GM19455 (cell line): ENCODE results near the gene INO80B.
A peak's percentile ranks its signal among the peaks of the same experiment; 100 is the strongest.

ENCODE experiments used
- ATAC-seq: cut with Tn5 transposase; IDR thresholded peaks from one replicate; pipeline ENCODE4 v1.9.1; 2021; ENCODE audit not compliant: unreplicated experiment

The INO80B gene

DNA sequence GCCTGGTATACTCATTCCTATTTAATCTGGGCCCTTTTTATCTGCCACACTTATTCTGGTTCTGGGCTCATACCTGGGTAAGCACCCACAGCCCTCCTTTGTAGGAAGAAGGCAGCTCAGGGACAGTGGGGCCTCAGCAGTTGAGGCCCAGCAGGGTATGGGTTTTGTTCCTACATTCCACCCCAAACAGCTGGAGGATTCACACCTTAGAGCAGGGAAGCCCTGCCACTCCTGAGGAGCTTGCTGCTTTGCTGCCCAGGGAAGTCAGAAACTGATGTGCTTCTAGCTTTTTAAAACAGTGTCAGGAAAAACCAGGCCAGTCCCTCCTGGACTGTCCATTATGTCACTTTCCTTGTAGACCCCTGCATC lies 45.7 kb downstream of the INO80B start:
- ATAC-seq, result no peak

- ATAC-seq, result no peak
These were observed 46.6 kb downstream of the INO80B start for GRCh38 chr2:74501335-74502071.

GRCh38 chr2:74502147-74502719 lies 47.3 kb downstream of the INO80B start:
- ATAC-seq, result no peak

DNA sequence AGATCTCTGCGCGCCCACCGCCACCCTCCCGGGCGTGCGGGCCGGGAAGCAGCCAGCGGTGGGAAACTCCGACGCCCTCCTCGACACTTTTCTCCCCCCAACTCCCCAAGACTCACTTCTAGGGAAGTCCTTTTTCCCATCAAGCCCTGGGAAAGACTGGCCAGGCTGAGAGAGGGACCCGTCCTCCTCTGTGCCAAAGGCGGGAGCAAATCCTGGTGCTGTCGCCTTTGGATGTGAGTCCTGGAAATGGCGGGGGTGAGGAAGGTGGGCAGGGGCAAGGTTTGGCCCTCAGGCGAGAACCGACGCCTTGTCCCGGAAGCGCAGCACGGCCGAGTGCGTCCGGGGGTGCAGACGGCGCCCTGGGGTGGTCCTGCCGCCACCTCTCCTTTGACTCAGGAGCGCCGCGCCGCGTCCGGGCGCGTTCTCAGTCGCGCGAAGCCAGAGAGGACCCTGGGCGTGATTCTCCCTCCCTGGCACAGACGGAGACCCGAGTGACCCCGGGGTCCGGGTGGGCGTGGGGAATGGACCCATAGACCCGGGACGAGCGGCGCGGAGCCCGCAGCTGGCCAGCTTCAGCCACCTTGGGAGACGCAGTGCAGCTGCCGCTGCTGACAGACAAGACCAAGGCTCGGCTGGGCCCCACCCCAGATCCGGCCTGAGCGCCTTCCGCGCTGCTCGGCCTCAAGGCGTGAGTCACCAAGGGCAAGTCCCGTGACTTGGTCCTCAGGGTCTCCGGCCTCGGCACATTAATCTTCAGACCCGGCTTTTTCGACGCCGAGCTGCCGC lies 48.0 kb downstream of the INO80B start:
- ATAC-seq, result peak; percentile 44

DNA sequence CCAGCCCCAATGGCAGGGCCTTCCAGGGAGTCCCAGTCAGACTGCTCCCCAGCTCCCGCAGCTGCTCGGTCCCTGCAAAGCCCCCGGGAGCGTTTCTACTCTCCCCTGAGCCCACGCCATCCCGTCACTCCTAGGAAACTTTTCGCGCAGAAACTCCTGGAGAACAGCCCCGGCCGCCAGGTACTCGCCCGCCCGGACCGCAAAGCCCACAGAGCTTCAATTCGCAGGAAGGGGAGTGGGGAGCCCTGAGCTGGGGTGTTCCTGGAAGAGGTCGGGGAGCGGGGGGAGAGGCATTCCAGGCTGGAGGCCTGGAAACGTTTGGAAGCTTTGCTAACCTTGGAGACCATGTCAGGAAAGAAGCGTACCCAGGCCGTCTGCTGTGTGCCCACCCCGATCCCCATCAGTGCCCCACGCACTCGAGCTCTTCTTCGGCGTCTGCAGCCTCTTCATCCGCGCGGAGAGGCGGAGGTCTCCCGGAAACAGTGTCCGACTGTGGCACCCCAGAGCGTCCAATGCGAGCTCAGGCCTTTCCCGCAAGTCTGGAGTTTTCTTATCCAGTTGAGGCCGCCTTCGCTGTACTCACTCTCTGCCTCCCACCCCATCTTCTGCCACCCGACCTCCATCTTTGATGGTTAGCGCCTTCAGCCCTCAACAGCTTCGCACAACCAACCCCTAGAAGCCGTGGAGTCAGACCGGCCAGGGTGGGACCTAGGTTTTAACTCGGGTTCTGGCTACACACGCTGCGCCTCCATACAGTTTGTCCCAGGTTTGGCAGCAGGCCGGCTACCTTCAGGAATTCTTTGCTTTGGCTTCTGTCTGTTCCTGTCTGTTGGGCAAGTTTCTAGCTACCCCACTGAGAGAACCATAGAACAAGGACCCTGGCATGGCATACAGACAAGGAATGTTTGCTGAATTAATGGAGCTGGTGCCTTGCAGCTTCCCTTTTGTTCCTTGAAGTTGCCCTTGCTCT lies 48.9 kb downstream of the INO80B start:
- no peak for ATAC-seq

GRCh38 chr2:74504591-74504990 lies 49.7 kb downstream of the INO80B start:
- ATAC-seq, result no peak

- ATAC-seq, result no peak
These were observed 50.8 kb downstream of the INO80B start for GRCh38 chr2:74505448-74506246.

GRCh38 chr2:74507145-74507925 lies 52.4 kb downstream of the INO80B start, which contains the start of gene PCGF1:
TSS of gene PCGF1 (minus strand) at chr2:74507695. CDS start at chr2:74507668, 27 bp downstream.
- ATAC-seq, result peak; percentile 90
